Gastrocnemius medialis (tissue), 4 donors: Measurements from ENCODE around the gene PLG.

Experiments
- POLR2A ChIP-seq, 2 donors: fragments of 450-650 bp; IDR thresholded peaks; one replicate each; pipeline ENCODE4 v1.6.1; 2017; ENCODE audit warnings: antibody characterized with exemption in 2 of 2, mild to moderate bottlenecking in 2 of 2, moderate library complexity in 2 of 2
- TF ChIP-seq, protein P1 (sequence below), 5 experiments: fragments of 450-650 bp in 3 of 5; fragments of 200-600 bp in 2 of 5; sonication (generic) in 2 of 5; IDR thresholded peaks in 4 of 5; conservative IDR thresholded peaks in 1 of 5; 1 replicate in 4 of 5; 2 replicates in 1 of 5; pipeline ENCODE4 v1.5.1; 2016 to 2019; ENCODE audit warnings: antibody characterized with exemption in 5 of 5, mild to moderate bottlenecking in 3 of 5, moderate library complexity in 3 of 5

DNA sequence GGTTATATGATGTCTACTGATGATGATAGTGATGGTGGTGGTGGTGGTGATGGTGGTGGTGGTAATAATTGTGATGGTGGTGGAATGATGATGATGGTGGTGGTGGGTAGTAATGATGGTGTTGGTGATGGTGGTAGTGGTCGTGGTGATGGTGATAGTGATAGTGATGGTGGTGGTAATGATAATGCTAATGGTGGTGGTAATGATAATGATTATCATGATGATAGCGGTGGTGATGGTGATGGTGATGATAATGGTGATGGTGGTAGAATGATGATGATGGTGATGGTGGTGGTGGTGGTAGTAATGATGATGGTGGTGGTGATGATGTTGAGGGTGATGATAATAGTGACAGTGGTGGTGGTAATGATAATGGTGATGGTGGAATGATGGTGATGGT lies 33.5 kb upstream of the PLG start:
- TF ChIP-seq, protein P1, sequence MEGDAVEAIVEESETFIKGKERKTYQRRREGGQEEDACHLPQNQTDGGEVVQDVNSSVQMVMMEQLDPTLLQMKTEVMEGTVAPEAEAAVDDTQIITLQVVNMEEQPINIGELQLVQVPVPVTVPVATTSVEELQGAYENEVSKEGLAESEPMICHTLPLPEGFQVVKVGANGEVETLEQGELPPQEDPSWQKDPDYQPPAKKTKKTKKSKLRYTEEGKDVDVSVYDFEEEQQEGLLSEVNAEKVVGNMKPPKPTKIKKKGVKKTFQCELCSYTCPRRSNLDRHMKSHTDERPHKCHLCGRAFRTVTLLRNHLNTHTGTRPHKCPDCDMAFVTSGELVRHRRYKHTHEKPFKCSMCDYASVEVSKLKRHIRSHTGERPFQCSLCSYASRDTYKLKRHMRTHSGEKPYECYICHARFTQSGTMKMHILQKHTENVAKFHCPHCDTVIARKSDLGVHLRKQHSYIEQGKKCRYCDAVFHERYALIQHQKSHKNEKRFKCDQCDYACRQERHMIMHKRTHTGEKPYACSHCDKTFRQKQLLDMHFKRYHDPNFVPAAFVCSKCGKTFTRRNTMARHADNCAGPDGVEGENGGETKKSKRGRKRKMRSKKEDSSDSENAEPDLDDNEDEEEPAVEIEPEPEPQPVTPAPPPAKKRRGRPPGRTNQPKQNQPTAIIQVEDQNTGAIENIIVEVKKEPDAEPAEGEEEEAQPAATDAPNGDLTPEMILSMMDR (IDR thresholded peaks at IDR 0.05 in 4 of 5, conservative IDR thresholded peaks at IDR 0.05 in 1 of 5): no peak
- no peak for TF ChIP-seq POLR2A (IDR thresholded peaks at IDR 0.05)
